Ishikawa (cell line): ENCODE results near the gene CCNDBP1.

Experiments
- CEBPB ChIP-seq: IDR thresholded peaks from 2 replicates; pipeline ENCODE4 v1.6.1; 2012
- CREB1 ChIP-seq: IDR thresholded peaks from 2 replicates; pipeline ENCODE4 v1.6.1; 2012; ENCODE audit warnings: low read depth
- EGR1 ChIP-seq: IDR thresholded peaks from 2 replicates; pipeline ENCODE4 v1.6.1; 2012
- EP300 ChIP-seq: IDR thresholded peaks from 2 replicates; pipeline ENCODE4 v1.6.1; 2012; ENCODE audit warnings: borderline replicate concordance
- FOXM1 ChIP-seq: IDR thresholded peaks from 2 replicates; pipeline ENCODE4 v1.6.1; 2012; ENCODE audit warnings: low read depth, borderline replicate concordance
- MAX ChIP-seq: IDR thresholded peaks from 2 replicates; pipeline ENCODE4 v1.6.1; 2012
- NFIC ChIP-seq: IDR thresholded peaks from 2 replicates; pipeline ENCODE4 v1.6.1; 2012
- RAD21 ChIP-seq: IDR thresholded peaks from 2 replicates; pipeline ENCODE4 v1.6.1; 2012; ENCODE audit warnings: low read depth
- TAF1 ChIP-seq: IDR thresholded peaks from 2 replicates; pipeline ENCODE4 v1.6.1; 2012; ENCODE audit warnings: low read depth, mild to moderate bottlenecking
- TCF12 ChIP-seq: IDR thresholded peaks from 2 replicates; pipeline ENCODE4 v1.6.1; 2012; ENCODE audit warnings: low read depth
- TEAD4 ChIP-seq: IDR thresholded peaks from 2 replicates; pipeline ENCODE4 v1.6.1; 2012
- YY1 ChIP-seq: IDR thresholded peaks from 2 replicates; pipeline ENCODE4 v1.6.1; 2012; ENCODE audit warnings: low read depth
- ZBTB7A ChIP-seq: IDR thresholded peaks from 2 replicates; pipeline ENCODE4 v1.6.1; 2012; ENCODE audit warnings: low read depth
- TF ChIP-seq, protein P1 (sequence below): IDR thresholded peaks from 2 replicates; pipeline ENCODE4 v1.6.1; 2012
- TF ChIP-seq, protein P2 (sequence below): IDR thresholded peaks from 2 replicates; pipeline ENCODE4 v1.6.1; 2012; ENCODE audit warnings: low read depth, mild to moderate bottlenecking

The CCNDBP1 gene

DNA sequence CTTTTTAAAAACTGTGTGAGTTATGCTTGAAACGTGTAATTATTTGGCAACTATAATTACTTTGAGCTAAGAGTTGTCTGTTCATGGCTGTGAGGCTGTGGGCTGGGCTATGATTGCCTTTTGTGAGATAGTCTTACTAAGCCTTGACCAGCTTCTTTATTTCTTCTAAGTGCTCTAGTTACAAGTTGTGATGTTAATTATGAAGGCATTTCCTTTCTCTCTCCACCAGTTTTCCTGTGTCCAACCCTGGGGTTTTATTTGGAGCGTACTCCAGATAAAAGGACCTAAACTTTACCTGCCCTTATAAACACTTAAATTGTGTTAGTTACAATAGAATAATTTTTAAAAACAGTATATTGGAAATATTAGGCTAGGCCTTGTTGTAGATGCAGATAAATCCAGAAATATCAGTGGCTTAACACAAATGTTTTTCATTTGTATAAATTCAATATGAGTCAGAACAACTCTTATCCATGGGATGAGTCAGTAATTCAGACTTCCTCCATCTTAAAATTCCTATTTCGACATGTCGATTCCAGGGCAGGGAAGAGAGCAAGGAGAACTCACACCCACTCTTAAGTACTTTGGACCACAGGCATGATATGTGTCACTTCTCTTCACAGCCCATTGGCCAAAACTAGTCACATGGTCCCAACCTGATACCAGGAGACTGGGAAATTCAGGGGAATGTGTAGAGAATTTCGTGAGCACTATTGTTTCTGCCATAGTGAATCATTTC, 34.8 kb upstream of the CCNDBP1 start:
- TF ChIP-seq CEBPB (no peak), NFIC (no peak), YY1 (no peak), ZBTB7A (no peak)
- TF ChIP-seq, protein P1, sequence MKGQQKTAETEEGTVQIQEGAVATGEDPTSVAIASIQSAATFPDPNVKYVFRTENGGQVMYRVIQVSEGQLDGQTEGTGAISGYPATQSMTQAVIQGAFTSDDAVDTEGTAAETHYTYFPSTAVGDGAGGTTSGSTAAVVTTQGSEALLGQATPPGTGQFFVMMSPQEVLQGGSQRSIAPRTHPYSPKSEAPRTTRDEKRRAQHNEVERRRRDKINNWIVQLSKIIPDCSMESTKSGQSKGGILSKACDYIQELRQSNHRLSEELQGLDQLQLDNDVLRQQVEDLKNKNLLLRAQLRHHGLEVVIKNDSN: 0 out of 2 replicates have a peak, but pooled peaks have one; percentile 31

- TF ChIP-seq FOXM1 (no peak), EGR1 (no peak), CREB1 (no peak), RAD21 (no peak), MAX (no peak)
These were observed 33.5 kb upstream of the CCNDBP1 start for GRCh38 chr15:43151688-43152087.

- TF ChIP-seq EP300 (no peak), FOXM1 (no peak), EGR1 (no peak), NFIC (no peak), ZBTB7A (no peak), MAX (no peak), YY1 (no peak), RAD21 (no peak), TAF1 (no peak), TCF12 (no peak), CREB1 (no peak), TEAD4 (no peak), CEBPB (no peak)
- TF ChIP-seq, protein P1: no peak
- TF ChIP-seq, protein P2, sequence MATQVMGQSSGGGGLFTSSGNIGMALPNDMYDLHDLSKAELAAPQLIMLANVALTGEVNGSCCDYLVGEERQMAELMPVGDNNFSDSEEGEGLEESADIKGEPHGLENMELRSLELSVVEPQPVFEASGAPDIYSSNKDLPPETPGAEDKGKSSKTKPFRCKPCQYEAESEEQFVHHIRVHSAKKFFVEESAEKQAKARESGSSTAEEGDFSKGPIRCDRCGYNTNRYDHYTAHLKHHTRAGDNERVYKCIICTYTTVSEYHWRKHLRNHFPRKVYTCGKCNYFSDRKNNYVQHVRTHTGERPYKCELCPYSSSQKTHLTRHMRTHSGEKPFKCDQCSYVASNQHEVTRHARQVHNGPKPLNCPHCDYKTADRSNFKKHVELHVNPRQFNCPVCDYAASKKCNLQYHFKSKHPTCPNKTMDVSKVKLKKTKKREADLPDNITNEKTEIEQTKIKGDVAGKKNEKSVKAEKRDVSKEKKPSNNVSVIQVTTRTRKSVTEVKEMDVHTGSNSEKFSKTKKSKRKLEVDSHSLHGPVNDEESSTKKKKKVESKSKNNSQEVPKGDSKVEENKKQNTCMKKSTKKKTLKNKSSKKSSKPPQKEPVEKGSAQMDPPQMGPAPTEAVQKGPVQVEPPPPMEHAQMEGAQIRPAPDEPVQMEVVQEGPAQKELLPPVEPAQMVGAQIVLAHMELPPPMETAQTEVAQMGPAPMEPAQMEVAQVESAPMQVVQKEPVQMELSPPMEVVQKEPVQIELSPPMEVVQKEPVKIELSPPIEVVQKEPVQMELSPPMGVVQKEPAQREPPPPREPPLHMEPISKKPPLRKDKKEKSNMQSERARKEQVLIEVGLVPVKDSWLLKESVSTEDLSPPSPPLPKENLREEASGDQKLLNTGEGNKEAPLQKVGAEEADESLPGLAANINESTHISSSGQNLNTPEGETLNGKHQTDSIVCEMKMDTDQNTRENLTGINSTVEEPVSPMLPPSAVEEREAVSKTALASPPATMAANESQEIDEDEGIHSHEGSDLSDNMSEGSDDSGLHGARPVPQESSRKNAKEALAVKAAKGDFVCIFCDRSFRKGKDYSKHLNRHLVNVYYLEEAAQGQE: no peak
These were observed 31.9 kb upstream of the CCNDBP1 start for GRCh38 chr15:43153269-43153668.

DNA sequence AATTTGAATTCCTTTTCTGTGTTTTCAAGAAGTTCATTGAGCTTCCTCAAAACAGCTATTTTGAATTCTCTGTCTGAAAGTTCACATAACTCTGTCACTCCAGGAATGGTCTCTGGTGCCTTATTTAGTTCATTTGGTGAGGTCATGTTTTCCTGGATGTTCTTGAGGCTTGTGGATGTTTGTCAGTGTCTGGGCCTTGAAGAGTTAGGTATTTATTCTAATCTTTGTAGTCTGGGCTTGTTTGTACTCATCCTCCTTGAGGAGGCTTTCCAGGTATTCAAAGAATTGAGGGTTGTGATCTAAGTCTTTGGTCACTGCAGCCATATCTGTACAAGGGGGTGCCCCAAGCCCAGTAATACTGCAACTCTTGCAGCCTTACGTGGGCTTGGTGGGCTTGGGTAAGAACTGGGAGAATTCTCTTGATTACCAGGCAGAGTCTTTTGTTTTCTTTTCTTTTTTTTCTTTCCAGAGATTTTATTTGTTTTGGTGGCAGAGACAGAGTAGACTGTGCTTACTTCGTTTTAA, 19.3 kb upstream of the CCNDBP1 start:
- no peak for TF ChIP-seq CREB1
- TF ChIP-seq RAD21: no peak
- TF ChIP-seq, protein P1: no peak
- TF ChIP-seq MAX: no peak
- no peak for TF ChIP-seq TEAD4
- no peak for TF ChIP-seq YY1
- no peak for TF ChIP-seq EP300
- no peak for TF ChIP-seq EGR1
- TF ChIP-seq ZBTB7A: no peak
- no peak for TF ChIP-seq FOXM1
- TF ChIP-seq NFIC: no peak
- TF ChIP-seq CEBPB: no peak
- TF ChIP-seq, protein P2: no peak
- TF ChIP-seq TAF1: no peak
- no peak for TF ChIP-seq TCF12
